ENCODE measurements around the gene BCLAF3.

GRCh38 chrX:20015945-20016615 lies 25.2 kb upstream of the BCLAF3 start:
- TF ChIP-seq EZH2phosphoT487 (IDR thresholded peaks at IDR 0.05; ENCODE audit: borderline replicate concordance), result no peak
- no peak for TF ChIP-seq POLR2A (IDR thresholded peaks at IDR 0.05; ENCODE audit: borderline replicate concordance, extremely low read depth, insufficient read depth, insufficient read length)
- TF ChIP-seq, protein P1, sequence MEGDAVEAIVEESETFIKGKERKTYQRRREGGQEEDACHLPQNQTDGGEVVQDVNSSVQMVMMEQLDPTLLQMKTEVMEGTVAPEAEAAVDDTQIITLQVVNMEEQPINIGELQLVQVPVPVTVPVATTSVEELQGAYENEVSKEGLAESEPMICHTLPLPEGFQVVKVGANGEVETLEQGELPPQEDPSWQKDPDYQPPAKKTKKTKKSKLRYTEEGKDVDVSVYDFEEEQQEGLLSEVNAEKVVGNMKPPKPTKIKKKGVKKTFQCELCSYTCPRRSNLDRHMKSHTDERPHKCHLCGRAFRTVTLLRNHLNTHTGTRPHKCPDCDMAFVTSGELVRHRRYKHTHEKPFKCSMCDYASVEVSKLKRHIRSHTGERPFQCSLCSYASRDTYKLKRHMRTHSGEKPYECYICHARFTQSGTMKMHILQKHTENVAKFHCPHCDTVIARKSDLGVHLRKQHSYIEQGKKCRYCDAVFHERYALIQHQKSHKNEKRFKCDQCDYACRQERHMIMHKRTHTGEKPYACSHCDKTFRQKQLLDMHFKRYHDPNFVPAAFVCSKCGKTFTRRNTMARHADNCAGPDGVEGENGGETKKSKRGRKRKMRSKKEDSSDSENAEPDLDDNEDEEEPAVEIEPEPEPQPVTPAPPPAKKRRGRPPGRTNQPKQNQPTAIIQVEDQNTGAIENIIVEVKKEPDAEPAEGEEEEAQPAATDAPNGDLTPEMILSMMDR (IDR thresholded peaks at IDR 0.05 in 2 of 3, conservative IDR thresholded peaks at IDR 0.05 in 1 of 3; ENCODE audit: borderline replicate concordance in 1 of 3, insufficient read depth in 1 of 3, low read depth in 2 of 3, low read length in 2 of 3), result no peak
- TF ChIP-seq EZH2 (IDR thresholded peaks at IDR 0.05), result no peak
